HK-2 (cell line): ENCODE results near the gene ITGBL1.

Experiments used
- DNase-seq: peaks from one replicate; pipeline ENCODE4 v3.0.0-alpha.2; 2018; ENCODE audit not compliant: unreplicated experiment

ITGBL1 gene

DNA sequence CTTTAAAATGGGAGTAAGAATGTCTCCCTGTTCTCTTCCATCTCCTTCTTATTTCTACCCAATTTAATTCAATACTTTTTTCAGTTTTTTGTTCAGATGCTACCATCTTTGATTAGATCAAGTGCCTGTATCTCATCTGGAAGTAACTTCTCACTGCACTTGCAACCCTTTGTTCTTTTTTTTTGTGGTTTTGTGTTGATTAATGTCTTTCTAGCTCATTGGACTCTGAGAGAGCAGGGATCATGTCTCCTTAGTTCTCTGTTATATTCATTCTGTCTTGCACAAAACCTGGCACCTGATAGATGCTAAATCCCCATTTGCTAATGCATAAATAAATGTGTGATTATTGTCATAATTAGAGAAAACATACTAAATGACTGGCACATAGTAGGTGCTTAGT lies 834 bp upstream of the ITGBL1 start:
- no peak for DNase-seq

DNA sequence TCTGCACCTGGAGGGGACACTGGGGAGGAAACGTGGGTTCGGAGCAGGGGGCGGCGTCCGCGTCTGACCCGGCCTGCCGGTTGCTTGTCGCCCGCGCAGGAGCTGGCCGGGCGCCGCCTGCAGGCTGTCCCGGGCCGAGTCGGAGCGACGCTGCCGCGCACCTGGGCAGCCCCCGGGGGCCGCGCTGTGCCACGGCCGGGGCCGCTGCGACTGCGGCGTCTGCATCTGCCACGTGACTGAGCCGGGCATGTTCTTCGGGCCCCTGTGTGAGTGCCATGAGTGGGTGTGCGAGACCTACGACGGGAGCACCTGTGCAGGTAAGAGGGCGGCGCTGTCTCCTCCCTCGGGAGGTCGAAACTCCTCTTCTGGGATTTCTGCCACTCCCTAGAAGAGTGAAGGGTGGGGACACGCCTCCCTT lies 1.3 kb downstream of the ITGBL1 start:
- no peak for DNase-seq

DNA sequence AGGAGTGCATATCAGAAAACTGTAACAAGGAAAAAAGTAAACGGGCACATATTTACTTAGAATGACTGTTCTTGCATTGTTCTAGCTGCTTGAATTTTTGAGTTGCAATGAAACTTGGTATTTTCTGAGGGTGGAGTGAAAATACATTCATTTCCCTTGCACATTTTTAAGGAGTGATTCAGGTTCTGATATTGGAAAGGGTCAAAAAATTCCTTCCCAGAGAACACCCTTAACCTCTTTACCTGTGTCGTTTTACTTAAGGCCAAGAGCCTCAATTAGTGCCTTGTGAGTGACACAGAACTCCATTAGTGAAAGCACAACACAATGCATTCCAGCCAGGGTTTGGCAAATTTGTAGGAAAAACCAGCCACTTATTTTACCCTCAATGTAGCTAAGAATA lies 2.3 kb downstream of the ITGBL1 start:
- no peak for DNase-seq

DNA sequence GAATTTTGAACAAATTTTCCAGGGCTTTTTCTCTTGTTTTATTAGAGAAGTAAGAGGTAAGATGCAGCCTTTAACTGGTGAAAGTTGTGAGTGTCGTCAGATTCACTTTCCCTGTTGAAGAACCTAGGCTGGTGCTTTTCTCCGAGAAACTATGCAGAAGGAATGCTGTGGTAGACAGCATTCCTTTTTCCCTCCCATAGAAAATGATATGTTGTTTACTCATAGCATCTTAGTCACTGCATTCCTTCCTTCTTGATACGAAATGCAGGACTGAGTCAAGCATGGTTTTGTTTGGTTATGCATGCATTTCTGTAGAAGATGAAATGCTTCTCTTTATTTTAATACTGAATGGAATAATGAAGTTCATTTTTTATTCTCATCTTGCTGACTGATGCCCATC lies 3.4 kb downstream of the ITGBL1 start:
- DNase-seq, result no peak

DNA sequence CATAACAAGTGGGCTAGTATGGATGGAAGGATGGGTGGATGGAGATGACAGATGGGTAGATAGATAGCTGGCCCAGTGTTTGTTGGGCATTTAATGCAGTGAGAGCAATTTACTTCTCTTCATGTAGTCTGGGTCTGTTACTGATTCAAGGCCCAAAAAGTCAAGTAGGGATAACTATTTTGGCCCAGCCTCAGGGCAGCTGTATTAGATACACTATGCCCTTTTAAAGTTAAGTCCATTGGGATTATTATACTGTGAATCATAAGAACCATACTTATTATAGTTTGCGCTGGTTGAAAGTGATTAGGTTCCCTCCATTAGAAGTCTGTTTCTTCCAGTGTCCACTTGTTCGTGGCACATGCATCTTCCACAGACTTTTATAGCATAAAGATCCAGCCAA lies 4.7 kb downstream of the ITGBL1 start:
- no peak for DNase-seq

DNA sequence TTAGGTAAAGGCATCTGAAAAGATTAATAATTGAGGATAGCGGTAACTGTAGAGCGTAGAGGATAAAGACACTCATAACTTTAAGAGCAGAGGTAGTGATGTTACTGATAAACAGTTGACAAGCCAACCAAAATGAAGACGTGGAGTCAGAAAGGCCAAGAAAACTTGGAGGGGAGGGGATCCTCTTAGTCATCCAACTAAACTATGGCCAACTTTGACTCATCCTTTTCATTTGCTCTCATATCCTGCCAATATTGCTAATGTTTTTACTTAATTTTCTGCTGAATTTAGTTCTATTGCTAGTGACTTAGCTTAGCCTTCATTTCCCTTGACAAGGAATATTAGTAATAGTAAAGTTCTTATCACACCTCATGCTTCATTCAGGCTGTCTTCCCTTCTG lies 13.4 kb downstream of the ITGBL1 start:
- DNase-seq, result no peak

DNA sequence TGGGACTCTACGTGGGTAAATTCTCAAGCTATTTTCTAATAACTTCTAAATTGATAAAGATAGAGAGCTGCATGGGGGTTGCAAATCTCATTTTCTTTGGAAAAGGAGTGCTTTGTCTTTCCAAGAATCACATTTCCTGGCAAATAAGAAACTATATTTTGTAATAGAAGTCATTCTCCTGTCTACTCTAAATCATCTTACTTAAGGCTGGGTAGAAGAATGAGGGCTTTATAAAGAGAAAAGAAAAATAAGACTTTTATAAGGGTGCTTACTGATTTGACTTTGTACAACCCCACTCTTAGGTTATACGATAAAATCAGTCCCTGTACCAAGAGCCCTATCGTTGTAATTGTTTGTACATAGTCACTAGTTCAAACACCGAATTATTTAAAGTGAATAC lies 14.9 kb downstream of the ITGBL1 start:
- DNase-seq, result no peak

DNA sequence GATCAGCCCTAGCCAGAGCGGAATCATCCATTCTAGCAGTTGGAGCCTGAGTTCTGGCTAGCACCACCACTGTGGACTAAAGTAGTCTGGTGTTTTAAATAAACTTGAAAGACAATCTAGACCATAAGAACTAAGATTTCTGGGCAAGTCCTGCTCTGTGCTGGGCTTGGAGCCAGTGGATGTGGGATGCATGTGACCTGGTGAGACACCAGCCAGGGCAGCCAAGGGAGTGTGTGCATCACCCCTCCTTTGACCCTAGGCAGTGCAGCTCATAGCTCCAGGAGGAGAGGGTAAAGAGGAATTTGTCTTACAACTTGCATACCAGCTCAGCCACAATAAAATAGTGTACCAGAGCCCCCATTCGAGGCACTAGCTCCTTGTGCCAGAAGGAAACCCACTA lies 21.0 kb downstream of the ITGBL1 start:
- DNase-seq, result no peak

DNA sequence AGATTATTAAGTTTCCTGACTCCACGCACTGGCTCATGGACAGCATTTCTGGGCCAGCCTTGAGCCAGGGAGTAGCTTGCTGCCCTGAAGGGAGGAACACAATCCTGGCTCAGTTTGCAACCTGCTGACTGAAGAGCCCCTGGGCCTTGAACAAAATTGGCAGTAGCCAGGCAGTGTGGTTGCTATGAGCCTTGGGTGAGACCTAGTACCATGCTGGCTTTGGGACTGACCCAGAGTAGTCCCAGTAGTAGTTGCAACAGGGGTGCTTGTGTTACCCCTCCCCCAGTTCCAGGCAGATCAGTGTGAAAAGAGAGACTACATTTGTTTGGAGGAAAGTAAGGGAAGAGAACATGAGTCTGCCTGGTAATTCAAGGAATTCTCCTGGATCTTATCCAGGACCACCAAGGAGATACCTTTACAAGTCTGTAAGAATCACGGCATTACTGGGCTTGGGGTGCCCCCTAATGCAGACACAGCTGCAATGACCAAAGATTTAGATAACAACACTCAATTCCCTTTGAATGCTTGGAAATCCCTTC lies 22.0 kb downstream of the ITGBL1 start:
- peak; percentile 30 for DNase-seq

DNA sequence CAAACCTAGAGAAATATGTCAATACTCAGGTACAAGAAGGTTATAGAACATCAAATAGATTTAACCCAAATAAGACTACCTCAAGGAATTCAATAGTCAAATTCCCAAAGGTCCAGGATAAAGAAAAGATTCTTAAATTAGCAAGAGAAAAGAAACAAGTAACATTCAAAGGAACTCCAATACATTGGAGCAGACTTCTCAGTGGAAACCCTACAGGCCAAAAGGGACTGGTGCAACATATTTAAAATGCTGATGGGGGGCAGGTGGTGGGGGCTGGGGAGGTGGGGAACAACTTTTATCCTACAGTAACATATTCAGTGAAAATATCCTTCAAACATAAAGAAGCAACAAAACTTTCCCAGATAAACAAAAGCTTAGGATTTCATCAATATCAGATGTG lies 23.1 kb downstream of the ITGBL1 start:
- DNase-seq, result no peak

DNA sequence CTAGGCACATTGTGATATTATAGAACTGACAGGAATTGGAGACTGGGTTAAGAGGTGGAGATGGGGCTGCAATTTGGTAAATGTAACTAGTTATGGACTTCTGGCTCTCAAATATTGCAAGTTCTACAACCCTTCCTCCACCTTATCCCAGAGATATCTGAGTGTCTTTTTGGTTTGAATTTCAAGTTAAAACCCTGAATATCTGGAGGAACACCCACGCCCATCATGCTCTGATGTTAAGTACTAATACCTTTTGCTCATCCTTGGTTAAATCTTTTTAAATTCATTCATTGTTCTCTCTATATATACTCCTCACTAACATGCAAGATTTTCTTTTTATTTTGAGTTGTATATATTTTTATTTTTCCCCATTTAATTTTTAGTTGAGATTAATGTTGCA lies 28.9 kb downstream of the ITGBL1 start:
- no peak for DNase-seq

DNA sequence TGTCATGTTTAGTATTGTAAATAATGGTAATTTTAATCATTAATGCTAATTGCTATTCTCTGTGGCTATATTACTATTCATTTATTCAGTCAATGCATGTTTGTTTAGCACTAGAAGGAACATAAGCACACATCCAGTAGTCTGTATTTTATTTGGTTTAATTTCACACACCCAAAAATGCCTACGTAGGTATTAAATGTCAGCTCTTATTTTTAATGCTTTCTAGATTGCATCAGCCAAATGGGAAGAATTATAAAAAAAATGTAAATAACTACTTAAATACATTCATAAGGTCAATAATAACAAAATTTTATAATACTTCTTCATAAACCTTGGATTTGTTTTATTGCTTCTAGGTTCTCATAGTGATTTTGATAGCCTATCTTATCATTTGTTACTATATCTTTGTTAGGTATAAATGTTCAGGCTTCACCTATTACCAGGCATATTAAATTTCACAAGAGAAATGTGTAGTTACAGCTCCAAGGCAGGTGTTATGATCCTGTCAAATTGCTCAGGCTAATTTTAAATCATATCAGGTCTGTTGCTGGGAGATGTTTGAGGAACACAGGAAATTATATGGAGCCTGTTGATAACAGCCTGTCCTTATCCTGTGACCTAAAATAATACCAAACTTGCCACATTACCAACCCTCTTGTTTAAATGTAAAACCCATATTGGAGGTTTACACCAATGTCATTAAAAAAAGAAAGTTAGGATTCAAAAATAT lies 34.4 kb downstream of the ITGBL1 start:
- DNase-seq, result no peak

DNA sequence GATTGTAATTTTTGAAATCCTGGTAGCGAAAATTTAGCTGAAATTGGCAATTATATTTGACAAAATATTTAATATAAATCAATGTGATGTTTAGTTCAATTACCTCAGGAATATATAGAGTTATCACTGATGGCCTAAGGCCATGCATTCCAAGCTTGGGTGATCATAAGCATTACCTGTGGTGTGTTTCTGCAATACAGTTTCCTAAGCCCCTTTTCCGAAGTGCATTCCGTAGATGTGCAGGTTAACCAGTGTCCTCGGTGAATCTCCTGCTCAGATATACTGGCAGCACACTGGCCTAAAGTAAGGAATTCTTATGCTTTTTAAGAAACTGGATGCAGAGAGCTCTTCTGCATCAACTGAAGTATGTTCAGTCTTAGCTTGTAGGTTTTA lies 35.0 kb downstream of the ITGBL1 start:
- DNase-seq, result no peak

DNA sequence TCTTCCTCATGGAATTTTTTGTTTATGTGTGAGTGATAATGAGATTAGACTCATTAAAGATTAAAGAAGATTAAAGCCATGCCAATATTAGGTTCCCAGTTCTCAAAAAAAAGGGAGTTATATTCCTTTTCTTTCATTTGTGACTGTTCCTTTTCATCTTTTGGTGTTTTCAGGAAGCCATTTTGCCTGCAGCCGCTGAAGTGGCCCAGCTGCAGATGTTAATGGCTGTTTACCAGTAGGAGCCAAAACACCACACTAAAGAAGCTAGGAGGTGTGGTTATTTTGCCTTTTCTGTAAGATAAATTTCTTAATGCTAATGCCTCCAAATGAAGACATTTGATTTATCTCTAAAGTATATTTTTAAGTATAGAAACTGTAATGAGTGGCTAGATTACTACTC lies 36.3 kb downstream of the ITGBL1 start:
- no peak for DNase-seq

DNA sequence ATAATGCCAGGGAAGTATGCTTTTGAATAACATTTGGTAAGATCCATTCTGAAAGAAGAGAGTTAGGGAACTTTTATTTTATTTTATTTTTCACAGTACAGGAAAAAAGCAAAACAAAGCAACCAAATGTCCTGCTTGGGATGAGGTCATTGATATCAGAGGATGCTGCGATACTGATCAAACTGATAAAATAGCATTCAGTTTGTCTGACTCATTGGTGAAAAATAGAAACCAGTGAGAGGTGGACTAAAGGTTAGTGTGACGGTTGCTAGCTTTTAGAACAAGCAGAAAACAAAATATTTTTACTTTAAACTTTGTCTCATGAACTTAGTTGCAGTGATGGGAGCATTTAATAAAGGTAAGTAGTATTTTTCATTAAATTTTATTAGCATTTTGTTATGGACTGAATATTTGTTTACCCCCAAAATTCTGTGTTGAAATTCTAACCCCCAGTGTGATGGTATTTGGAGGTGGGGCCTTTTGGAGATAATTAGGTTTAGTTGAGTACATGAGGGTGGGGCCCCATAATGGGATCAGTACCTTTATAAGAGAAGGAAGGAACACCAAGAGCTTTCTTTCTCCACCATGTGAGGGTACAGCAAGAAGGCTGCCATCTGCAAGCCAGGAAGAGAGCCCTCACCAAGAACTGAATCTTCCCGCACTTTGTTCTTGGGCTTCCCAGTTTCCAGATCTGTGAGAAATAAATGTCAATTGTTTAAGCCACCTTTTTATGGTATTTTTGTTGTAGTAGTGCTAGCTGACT lies 37.3 kb downstream of the ITGBL1 start:
- DNase-seq, result no peak

DNA sequence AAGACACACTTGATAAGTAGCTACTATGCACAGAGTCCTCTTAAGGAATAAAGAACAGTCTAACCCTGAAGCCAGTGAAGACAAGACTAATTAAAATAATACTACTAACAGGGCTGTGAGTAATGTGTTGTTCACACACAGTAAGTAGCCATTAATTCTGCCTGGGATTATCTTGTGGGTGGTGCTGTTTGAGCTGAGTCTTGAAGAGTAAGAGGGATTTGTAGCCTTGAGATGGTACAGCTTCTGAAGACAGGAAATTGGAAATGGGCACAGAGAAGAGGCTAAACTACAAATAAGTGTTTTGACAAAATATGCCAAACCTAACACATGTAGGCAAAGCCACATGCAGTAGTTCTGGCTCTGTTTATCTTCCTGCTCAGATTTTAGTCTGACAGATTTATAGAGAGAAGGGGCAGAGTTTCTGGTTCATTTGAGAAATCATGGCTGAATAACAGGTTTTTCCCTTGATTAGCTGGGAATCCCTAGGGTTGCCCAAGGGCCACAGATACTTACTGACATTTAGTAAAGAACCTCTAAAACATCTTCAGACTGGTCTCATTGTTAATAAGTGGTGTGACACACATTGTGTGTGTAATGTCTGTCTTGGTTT lies 38.0 kb downstream of the ITGBL1 start:
- DNase-seq, result no peak

DNA sequence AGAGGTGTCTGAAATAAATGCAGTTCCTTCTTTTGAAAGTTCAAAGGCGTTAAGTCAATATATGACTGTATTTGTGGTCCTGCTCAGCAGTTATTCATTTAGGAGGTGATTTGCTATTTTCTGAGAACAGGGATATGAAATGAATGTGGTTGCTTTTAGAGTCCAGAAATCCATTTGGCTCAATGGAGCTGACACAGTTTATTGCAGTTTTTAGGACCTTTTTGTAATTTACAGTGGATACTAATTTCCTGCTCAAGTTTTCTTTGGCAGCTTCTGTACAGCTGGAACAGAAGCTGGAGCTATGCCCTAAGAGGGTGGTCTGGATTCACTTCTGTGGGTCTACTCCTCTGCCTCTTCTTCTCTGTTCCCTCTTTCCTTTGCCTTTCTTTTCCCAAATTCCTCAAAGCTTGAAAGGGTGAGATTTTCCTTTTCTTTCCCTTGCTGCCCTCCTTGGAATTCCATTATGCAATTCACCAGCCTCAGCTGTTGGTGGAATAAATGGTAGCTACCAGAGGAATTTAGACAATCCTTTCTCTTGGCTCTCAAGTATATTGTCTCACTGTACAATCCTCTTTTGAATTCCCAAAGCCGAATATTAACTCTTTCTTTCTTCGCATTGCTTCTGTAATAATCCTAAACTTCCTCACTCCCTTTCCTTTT lies 39.9 kb downstream of the ITGBL1 start:
- no peak for DNase-seq

DNA sequence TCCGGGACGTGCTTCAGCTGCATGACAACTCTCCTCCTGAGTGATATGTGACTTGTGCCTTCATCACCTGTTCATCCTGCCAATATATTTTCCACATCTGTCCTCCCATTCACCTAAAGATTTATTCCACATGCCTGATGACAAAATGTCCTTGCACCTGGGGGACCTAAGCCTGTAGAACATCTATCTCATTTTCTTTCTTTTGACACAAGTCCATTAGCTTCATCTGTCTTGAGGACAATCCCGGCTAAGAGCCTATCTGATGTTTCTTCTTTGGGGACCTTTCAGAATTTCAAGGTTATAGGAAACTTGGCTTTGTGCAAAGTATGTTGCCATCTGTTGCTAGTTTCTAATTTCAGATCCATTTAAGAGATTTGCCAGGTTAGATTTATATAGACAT lies 41.1 kb downstream of the ITGBL1 start:
- no peak for DNase-seq

DNA sequence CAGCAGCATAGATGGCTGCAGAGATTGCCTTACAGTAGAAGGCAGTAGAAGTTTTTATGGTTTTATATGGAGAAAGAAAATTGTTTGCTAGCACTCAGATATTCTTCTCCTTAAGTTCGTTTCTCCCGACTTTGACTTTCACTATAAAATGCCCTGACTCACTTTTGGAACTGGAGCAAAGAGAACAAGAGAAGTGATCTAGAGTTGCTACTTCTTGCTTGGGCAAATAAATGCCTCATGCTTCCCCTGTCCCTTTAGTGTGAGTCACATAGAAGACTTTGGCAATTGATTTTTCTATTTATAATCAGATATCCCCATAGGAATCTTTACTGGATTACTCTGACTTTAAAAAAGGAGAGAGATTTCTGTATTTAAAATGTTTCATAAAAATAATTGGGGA lies 46.9 kb downstream of the ITGBL1 start:
- DNase-seq, result no peak

DNA sequence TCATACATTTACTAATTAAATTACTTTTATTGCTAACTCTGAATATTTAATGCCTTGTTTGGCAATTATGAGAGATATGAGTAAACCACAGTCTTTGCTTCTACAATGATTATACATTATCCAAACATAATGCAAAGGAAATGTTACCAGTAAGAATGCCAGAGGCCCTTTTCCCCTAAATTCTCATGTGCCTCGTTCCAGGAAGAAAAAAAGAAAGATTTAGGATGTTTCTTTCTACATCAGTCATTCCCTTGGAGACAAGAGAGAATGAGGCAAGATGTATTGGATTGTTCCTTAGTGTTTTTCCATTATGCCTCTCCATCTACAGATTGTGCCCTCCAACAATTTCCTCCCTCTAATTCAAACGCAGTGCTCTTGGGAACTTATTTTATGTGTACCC lies 50.1 kb downstream of the ITGBL1 start:
- no peak for DNase-seq

DNA sequence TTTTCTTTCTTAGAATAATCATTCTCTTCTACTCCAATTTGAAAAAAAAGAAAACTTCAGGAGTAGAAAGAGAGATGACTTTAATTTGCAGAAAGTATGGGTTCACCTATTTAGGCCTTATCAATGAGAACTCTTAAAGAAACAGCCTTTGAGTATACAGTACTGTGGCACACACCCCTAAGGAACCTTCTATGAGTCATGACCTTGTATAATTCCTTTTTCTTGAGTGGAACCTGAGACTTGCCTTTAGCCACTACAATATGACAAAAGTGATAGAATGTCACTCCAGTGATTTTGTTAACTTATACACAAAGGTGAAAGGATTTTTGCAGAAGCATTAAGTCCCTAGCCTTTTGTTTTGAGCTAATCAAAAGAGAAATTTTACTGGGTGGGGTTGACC lies 58.7 kb downstream of the ITGBL1 start:
- no peak for DNase-seq

DNA sequence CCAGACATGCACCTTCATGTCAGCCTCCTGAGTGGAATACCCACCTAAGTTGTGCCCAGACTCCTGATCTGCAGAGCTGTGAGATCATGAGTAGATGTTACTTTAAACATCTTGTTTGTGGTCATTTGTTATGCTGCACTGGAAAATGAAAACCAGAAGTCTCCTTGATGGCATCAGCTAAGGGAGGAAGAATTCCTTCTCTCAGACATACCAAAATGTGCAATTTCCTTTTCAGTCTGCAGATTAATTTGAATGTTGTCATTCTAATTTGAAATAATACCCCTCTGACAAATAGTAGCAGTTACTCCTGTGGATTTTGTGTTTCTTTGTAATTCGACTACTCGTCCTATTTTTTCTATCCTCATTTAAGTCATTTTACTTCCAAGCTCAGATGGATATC lies 59.3 kb downstream of the ITGBL1 start:
- no peak for DNase-seq
